WTC11 (cell line): ENCODE data around the gene TMEM120A. TPM values are rescaled to one million over a fixed set of nuclear protein-coding genes. Genes with fewer than 3 reads are reported as not detected.

Source experiments
- ATAC-seq: fragments of 200-7000 bp; cut with Tn5 transposase; 2 replicates; pipeline ENCODE4 v1.10.0; 2021; ENCODE audit warnings: mild to moderate bottlenecking, moderate library complexity
- CTCF ChIA-PET: fragments of 300-600 bp; sonication (Branson Sonifier 250); formaldehyde crosslinking; loops from one replicate; lab custom pipeline; 2021; ENCODE audit warnings: antibody characterized with exemption; lab: Charles Lee
- POLR2A ChIA-PET: fragments of 350-600 bp; sonication (Branson Sonifier 250); formaldehyde crosslinking; loops from one replicate; lab custom pipeline; 2021; ENCODE audit warnings: antibody characterized with exemption; lab: Charles Lee
- DNase-seq: peaks from one replicate; pipeline ENCODE4 v3.0.0; 2021; ENCODE audit warnings: low spot score
- H3K27ac Mint-ChIP-seq: 2 replicates; pipeline ENCODE4 v1.8.0; 2021; ENCODE audit warnings: mixed read lengths
- H3K27me3 Mint-ChIP-seq: 2 replicates; pipeline ENCODE4 v1.8.0; 2021; ENCODE audit warnings: low read depth, mild to moderate bottlenecking, moderate library complexity, mixed read lengths
- H3K36me3 Mint-ChIP-seq: 2 replicates; pipeline ENCODE4 v1.8.0; 2021; ENCODE audit warnings: mixed read lengths
- H3K4me1 Mint-ChIP-seq: 2 replicates; pipeline ENCODE4 v1.8.0; 2022; ENCODE audit warnings: mixed read lengths
- H3K4me3 Mint-ChIP-seq: 2 replicates; pipeline ENCODE4 v1.8.0; 2021; ENCODE audit warnings: mild to moderate bottlenecking, moderate library complexity, mixed read lengths
- H3K9me3 Mint-ChIP-seq: 2 replicates; pipeline ENCODE4 v1.8.0; 2021; ENCODE audit warnings: mixed read lengths
- ATF2 ChIP-seq: sonication (generic); formaldehyde crosslinking; IDR thresholded peaks from 2 replicates; pipeline ENCODE4 v1.8.1; 2022; ENCODE audit warnings: low read depth, missing genetic modification reagents, borderline replicate concordance
- ATF3 ChIP-seq: sonication (generic); formaldehyde crosslinking; conservative IDR thresholded peaks from 2 replicates; pipeline ENCODE4 v1.8.1; 2022; ENCODE audit warnings: mild to moderate bottlenecking, missing genetic modification reagents
- ATF6 ChIP-seq: sonication (generic); formaldehyde crosslinking; IDR thresholded peaks from 2 replicates; pipeline ENCODE4 v1.8.1; 2023; ENCODE audit warnings: mild to moderate bottlenecking, missing genetic modification reagents
- EMX1 ChIP-seq: fragments of 250-450 bp; sonication (Bioruptor Pico); IDR thresholded peaks from 2 replicates; pipeline ENCODE4 v1.8.0; 2021; ENCODE audit warnings: mild to moderate bottlenecking
- ESRRA ChIP-seq: sonication (generic); formaldehyde crosslinking; IDR thresholded peaks from 2 replicates; pipeline ENCODE4 v1.8.1; 2022; ENCODE audit warnings: mild to moderate bottlenecking, missing genetic modification reagents, borderline replicate concordance
- FOXJ3 ChIP-seq: sonication (generic); formaldehyde crosslinking; IDR thresholded peaks from 2 replicates; pipeline ENCODE4 v1.9.0; 2021; ENCODE audit warnings: missing genetic modification reagents, mild to moderate bottlenecking, borderline replicate concordance
- MXD4 ChIP-seq: fragments of 250-450 bp; sonication (Bioruptor Pico); IDR thresholded peaks from 2 replicates; pipeline ENCODE4 v1.8.0; 2021; ENCODE audit warnings: mild to moderate bottlenecking, moderate library complexity, borderline replicate concordance
- RORB ChIP-seq: fragments of 250-450 bp; sonication (Bioruptor Pico); IDR thresholded peaks from 2 replicates; pipeline ENCODE4 v1.9.0; 2021; ENCODE audit warnings: mild to moderate bottlenecking
- SMAD4 ChIP-seq: sonication (generic); formaldehyde crosslinking; IDR thresholded peaks from 2 replicates; pipeline ENCODE4 v1.8.0; 2022; ENCODE audit warnings: mild to moderate bottlenecking, missing genetic modification reagents
- STAT6 ChIP-seq: sonication (generic); formaldehyde crosslinking; conservative IDR thresholded peaks from 2 replicates; pipeline ENCODE4 v1.8.1; 2023; ENCODE audit warnings: mild to moderate bottlenecking, low read depth, missing genetic modification reagents, moderate library complexity
- TP53 ChIP-seq: sonication (generic); formaldehyde crosslinking; IDR thresholded peaks from 2 replicates; pipeline ENCODE4 v1.8.1; 2023; ENCODE audit warnings: mild to moderate bottlenecking, missing genetic modification reagents
- USF1 ChIP-seq: sonication (generic); formaldehyde crosslinking; IDR thresholded peaks from 2 replicates; pipeline ENCODE4 v1.8.0; 2022; ENCODE audit warnings: mild to moderate bottlenecking, missing genetic modification reagents
- ZBTB21 ChIP-seq: sonication (generic); formaldehyde crosslinking; IDR thresholded peaks from 2 replicates; pipeline ENCODE4 v1.8.1; 2023; ENCODE audit warnings: mild to moderate bottlenecking, missing genetic modification reagents, borderline replicate concordance
- ZBTB43 ChIP-seq: sonication (generic); formaldehyde crosslinking; IDR thresholded peaks from 2 replicates; pipeline ENCODE4 v1.8.1; 2023; ENCODE audit warnings: mild to moderate bottlenecking, missing genetic modification reagents
- ZNF423 ChIP-seq: fragments of 250-450 bp; sonication (Bioruptor Pico); IDR thresholded peaks from 2 replicates; pipeline ENCODE4 v2.1.2; 2022; ENCODE audit warnings: mild to moderate bottlenecking, moderate library complexity
- total RNA-seq: library from RNA; stranded (reverse); gene quantifications from 3 replicates; pipeline ENCODE4 v1.2.3, GENCODE V29; 2021

TMEM120A gene
- total RNA-seq, 1 experiment from 2014 or later = 21.9 TPM

- no peak overlapping the region for H3K4me3 Mint-ChIP-seq
- H3K36me3 Mint-ChIP-seq = peaks cover 19% of the 10 kb centered on the region
- no peak for ATAC-seq
- no peak for DNase-seq
- TF ChIP-seq SMAD4 (CRISPR knock-in tag) (no peak), MXD4 (CRISPR knock-in tag) (no peak), ESRRA (CRISPR knock-in tag) (no peak), STAT6 (CRISPR knock-in tag) (no peak), FOXJ3 (CRISPR knock-in tag) (no peak), ATF6 (CRISPR knock-in tag) (no peak), ATF2 (CRISPR knock-in tag) (no peak)
- TF ChIP-seq, all 79 proteins: peak for 0
- H3K27ac Mint-ChIP-seq = no peak overlapping the region
- POLR2A ChIA-PET = no interaction called here
- CTCF ChIA-PET = interaction anchor here (1.4 kb wide), 1 partner anchor 52 kb away, joined by 4 read pairs; no protein-coding TSS in a partner anchor
- H3K9me3 Mint-ChIP-seq = no peaks in the 10 kb centered on the region
- H3K4me1 Mint-ChIP-seq = no peaks in the 10 kb centered on the region
- H3K27me3 Mint-ChIP-seq = no peaks in the 10 kb centered on the region; the same call in 1 of the 2 replicates
Observed at GRCh38 chr7:75968012-75968411, 26.4 kb downstream of the TMEM120A start.

- DNase-seq (no peak), ATAC-seq (no peak)
- CTCF ChIA-PET = interaction anchor here (1.4 kb wide), 1 partner anchor 53 kb away, joined by 4 read pairs; no protein-coding TSS in a partner anchor
- no peaks in the 10 kb centered on the region for H3K4me1 Mint-ChIP-seq
- TF ChIP-seq SMAD4 (CRISPR knock-in tag) (no peak), ATF3 (no peak), USF1 (CRISPR knock-in tag) (no peak), ZBTB21 (CRISPR knock-in tag) (no peak), RORB (no peak), FOXJ3 (CRISPR knock-in tag) (no peak), TP53 (no peak), ZBTB43 (CRISPR knock-in tag) (no peak), ZNF423 (CRISPR knock-in tag) (no peak), EMX1 (CRISPR knock-in tag) (no peak)
- H3K27me3 Mint-ChIP-seq = no peaks in the 10 kb centered on the region; the same call in 1 of the 2 replicates
- H3K36me3 Mint-ChIP-seq = peaks cover 14% of the 10 kb centered on the region
- H3K27ac Mint-ChIP-seq = peak overlapping the region; percentile 36; the same call in 1 of the 2 replicates
- no peak overlapping the region for H3K4me3 Mint-ChIP-seq
- no peaks in the 10 kb centered on the region for H3K9me3 Mint-ChIP-seq
- POLR2A ChIA-PET = no interaction called here
Observed at GRCh38 chr7:75967487-75967997, 26.9 kb downstream of the TMEM120A start.
